ENCODE data around the gene CNTNAP2.

- TF ChIP-seq EP300 (IDR thresholded peaks at IDR 0.05) (no peak), CTCF (IDR thresholded peaks at IDR 0.05) (no peak)
Measured at GRCh38 chr7:147563669-147564068, 1447.1 kb downstream of the CNTNAP2 start.
